GM18526 (cell line): Measurements from ENCODE around the gene TMEM187.

Experiments
- POLR2A ChIP-seq: IDR thresholded peaks from 3 replicates; pipeline ENCODE4 v1.6.1; 2011; ENCODE audit not compliant: insufficient read length; ENCODE audit errors: extremely low read depth

The TMEM187 gene

GRCh38 chrX:154027986-154028385 is 55.4 kb downstream of the TMEM187 start:
- TF ChIP-seq POLR2A, result no peak

GRCh38 chrX:154028502-154029184 is 56.1 kb downstream of the TMEM187 start:
- TF ChIP-seq POLR2A, result no peak

GRCh38 chrX:154029439-154029838 is 56.9 kb downstream of the TMEM187 start:
- no peak for TF ChIP-seq POLR2A

- TF ChIP-seq POLR2A, result no peak
Observed at GRCh38 chrX:154030266-154030665, 57.7 kb downstream of the TMEM187 start.

GRCh38 chrX:154030715-154031305 is 58.3 kb downstream of the TMEM187 start:
- TF ChIP-seq POLR2A, result no peak

GRCh38 chrX:154032160-154032559 is 59.6 kb downstream of the TMEM187 start:
- no peak for TF ChIP-seq POLR2A

- no peak for TF ChIP-seq POLR2A
Observed at GRCh38 chrX:154032653-154033052, 60.1 kb downstream of the TMEM187 start.
